Memory B cell (primary cell): Measurements from ENCODE around the gene LRRC8C.
A peak's percentile ranks its signal among the peaks of the same experiment; 100 is the strongest.

Experiments
- ATAC-seq: fragments of 150-1000 bp; cut with Tn5 transposase; 2 replicates; pipeline ENCODE4 v1.10.0; 2021; ENCODE audit warnings: low read depth, mild to moderate bottlenecking, moderate library complexity
- DNase-seq, 2 donors: peaks; one replicate each; pipeline ENCODE4 v3.0.0; 2022; ENCODE audit warnings: low spot score in 2 of 2
- H3K27ac Mint-ChIP-seq: one replicate; pipeline ENCODE4 v1.8.0; 2022; ENCODE audit warnings: mild to moderate bottlenecking, moderate library complexity, mixed read lengths
- H3K27me3 Mint-ChIP-seq: one replicate; pipeline ENCODE4 v1.8.0; 2022; ENCODE audit warnings: mixed read lengths
- H3K36me3 Mint-ChIP-seq: one replicate; pipeline ENCODE4 v1.8.0; 2022; ENCODE audit warnings: mild to moderate bottlenecking, mixed read lengths
- H3K4me1 Mint-ChIP-seq: one replicate; pipeline ENCODE4 v1.8.0; 2022; ENCODE audit warnings: mixed read lengths
- H3K4me3 Mint-ChIP-seq: one replicate; pipeline ENCODE4 v1.8.0; 2022; ENCODE audit warnings: mild to moderate bottlenecking, moderate library complexity, mixed read lengths
- H3K9me3 Mint-ChIP-seq: one replicate; pipeline ENCODE4 v1.8.0; 2022; ENCODE audit warnings: mixed read lengths

Gene LRRC8C

GRCh38 chr1:89721351-89721750 lies 88.4 kb downstream of the LRRC8C start:
- Mint-ChIP-seq H3K4me1 (peaks cover 40% of the 10 kb centered on the region), H3K9me3 (no peaks in the 10 kb centered on the region), H3K27me3 (no peaks in the 10 kb centered on the region), H3K36me3 (no peaks in the 10 kb centered on the region), H3K27ac (no peak overlapping the region), H3K4me3 (no peak overlapping the region)
- no peak for DNase-seq
- no peak for ATAC-seq

GRCh38 chr1:89723144-89723543 lies 90.2 kb downstream of the LRRC8C start:
- ATAC-seq, result no peak
- Mint-ChIP-seq H3K27ac (no peak overlapping the region), H3K4me3 (no peak overlapping the region), H3K9me3 (no peaks in the 10 kb centered on the region), H3K4me1 (peaks cover 41% of the 10 kb centered on the region), H3K27me3 (no peaks in the 10 kb centered on the region), H3K36me3 (no peaks in the 10 kb centered on the region)
- no peak for DNase-seq

- H3K27me3 Mint-ChIP-seq, result no peaks in the 10 kb centered on the region
- no peaks in the 10 kb centered on the region for H3K36me3 Mint-ChIP-seq
- no peaks in the 10 kb centered on the region for H3K9me3 Mint-ChIP-seq
- ATAC-seq, result no peak
- H3K4me1 Mint-ChIP-seq, result peaks cover 45% of the 10 kb centered on the region
- DNase-seq, result no peak
- no peak overlapping the region for H3K4me3 Mint-ChIP-seq
- peak overlapping the region; percentile 75 for H3K27ac Mint-ChIP-seq
Observed at GRCh38 chr1:89723863-89724262, 90.9 kb downstream of the LRRC8C start.

- ATAC-seq, result peak; percentile 84
- Mint-ChIP-seq H3K4me3 (peak overlapping the region; percentile 19), H3K36me3 (no peaks in the 10 kb centered on the region), H3K9me3 (no peaks in the 10 kb centered on the region), H3K4me1 (peaks cover 41% of the 10 kb centered on the region), H3K27me3 (no peaks in the 10 kb centered on the region), H3K27ac (peak overlapping the region; percentile 75)
- DNase-seq, result no peak
Observed at GRCh38 chr1:89724369-89725010, 91.6 kb downstream of the LRRC8C start.

- peak overlapping the region; percentile 19 for H3K4me3 Mint-ChIP-seq
- DNase-seq (no peak), ATAC-seq (no peak)
- no peaks in the 10 kb centered on the region for H3K36me3 Mint-ChIP-seq
- no peaks in the 10 kb centered on the region for H3K9me3 Mint-ChIP-seq
- peak overlapping the region; percentile 75 for H3K27ac Mint-ChIP-seq
- H3K4me1 Mint-ChIP-seq, result peaks cover 36% of the 10 kb centered on the region
- H3K27me3 Mint-ChIP-seq, result no peaks in the 10 kb centered on the region
Observed at GRCh38 chr1:89725011-89725370, 92.1 kb downstream of the LRRC8C start.

GRCh38 chr1:89725631-89726030 lies 92.7 kb downstream of the LRRC8C start:
- Mint-ChIP-seq H3K4me1 (peaks cover 31% of the 10 kb centered on the region), H3K27me3 (no peaks in the 10 kb centered on the region), H3K36me3 (no peaks in the 10 kb centered on the region), H3K9me3 (no peaks in the 10 kb centered on the region), H3K4me3 (no peak overlapping the region), H3K27ac (no peak overlapping the region)
- DNase-seq (no peak), ATAC-seq (no peak)

- Mint-ChIP-seq H3K4me3 (no peak overlapping the region), H3K27me3 (no peaks in the 10 kb centered on the region), H3K4me1 (peaks cover 31% of the 10 kb centered on the region), H3K36me3 (no peaks in the 10 kb centered on the region), H3K27ac (no peak overlapping the region), H3K9me3 (no peaks in the 10 kb centered on the region)
- DNase-seq, result no peak
- no peak for ATAC-seq
Observed at GRCh38 chr1:89727517-89728312, 94.8 kb downstream of the LRRC8C start.

GRCh38 chr1:89728381-89728780 lies 95.5 kb downstream of the LRRC8C start:
- ATAC-seq (no peak), DNase-seq (no peak)
- Mint-ChIP-seq H3K27me3 (no peaks in the 10 kb centered on the region), H3K4me1 (peaks cover 29% of the 10 kb centered on the region), H3K27ac (no peak overlapping the region), H3K36me3 (no peaks in the 10 kb centered on the region), H3K9me3 (no peaks in the 10 kb centered on the region), H3K4me3 (no peak overlapping the region)

- H3K36me3 Mint-ChIP-seq, result no peaks in the 10 kb centered on the region
- peaks cover 6% of the 10 kb centered on the region for H3K4me1 Mint-ChIP-seq
- H3K4me3 Mint-ChIP-seq, result no peak overlapping the region
- no peak overlapping the region for H3K27ac Mint-ChIP-seq
- no peaks in the 10 kb centered on the region for H3K27me3 Mint-ChIP-seq
- no peak for DNase-seq
- ATAC-seq, result no peak
- H3K9me3 Mint-ChIP-seq, result no peaks in the 10 kb centered on the region
Observed at GRCh38 chr1:89732206-89732605, 99.3 kb downstream of the LRRC8C start.

- DNase-seq (no peak), ATAC-seq (no peak)
- H3K9me3 Mint-ChIP-seq, result no peaks in the 10 kb centered on the region
- no peaks in the 10 kb centered on the region for H3K27me3 Mint-ChIP-seq
- H3K27ac Mint-ChIP-seq, result no peak overlapping the region
- H3K4me1 Mint-ChIP-seq, result peaks cover 6% of the 10 kb centered on the region
- H3K4me3 Mint-ChIP-seq, result no peak overlapping the region
- no peaks in the 10 kb centered on the region for H3K36me3 Mint-ChIP-seq
Observed at GRCh38 chr1:89732643-89733222, 99.8 kb downstream of the LRRC8C start.

GRCh38 chr1:89733748-89734147 lies 100.8 kb downstream of the LRRC8C start:
- H3K36me3 Mint-ChIP-seq, result no peaks in the 10 kb centered on the region
- ATAC-seq, result no peak
- no peaks in the 10 kb centered on the region for H3K27me3 Mint-ChIP-seq
- no peaks in the 10 kb centered on the region for H3K9me3 Mint-ChIP-seq
- H3K4me3 Mint-ChIP-seq, result no peak overlapping the region
- no peak overlapping the region for H3K27ac Mint-ChIP-seq
- no peak for DNase-seq
- H3K4me1 Mint-ChIP-seq, result no peaks in the 10 kb centered on the region

- H3K4me3 Mint-ChIP-seq, result no peak overlapping the region
- no peak for ATAC-seq
- H3K27ac Mint-ChIP-seq, result no peak overlapping the region
- H3K9me3 Mint-ChIP-seq, result no peaks in the 10 kb centered on the region
- no peaks in the 10 kb centered on the region for H3K36me3 Mint-ChIP-seq
- DNase-seq, result no peak
- peaks cover 4% of the 10 kb centered on the region for H3K4me1 Mint-ChIP-seq
- H3K27me3 Mint-ChIP-seq, result no peaks in the 10 kb centered on the region
Observed at GRCh38 chr1:89734442-89734841, 101.5 kb downstream of the LRRC8C start.

- no peaks in the 10 kb centered on the region for H3K27me3 Mint-ChIP-seq
- H3K36me3 Mint-ChIP-seq, result no peaks in the 10 kb centered on the region
- H3K4me1 Mint-ChIP-seq, result peaks cover 6% of the 10 kb centered on the region
- no peaks in the 10 kb centered on the region for H3K9me3 Mint-ChIP-seq
- no peak overlapping the region for H3K4me3 Mint-ChIP-seq
- ATAC-seq, result no peak
- H3K27ac Mint-ChIP-seq, result no peak overlapping the region
- DNase-seq, result no peak
Observed at GRCh38 chr1:89735479-89735878, 102.6 kb downstream of the LRRC8C start.

GRCh38 chr1:89736937-89737733 lies 104.2 kb downstream of the LRRC8C start:
- ATAC-seq, result no peak
- no peak for DNase-seq
- Mint-ChIP-seq H3K4me1 (peaks cover 6% of the 10 kb centered on the region), H3K27ac (no peak overlapping the region), H3K27me3 (no peaks in the 10 kb centered on the region), H3K36me3 (no peaks in the 10 kb centered on the region), H3K4me3 (no peak overlapping the region), H3K9me3 (no peaks in the 10 kb centered on the region)
